Calu3 (cell line): ENCODE data around the gene TGIF2. TPM values are rescaled to one million over a fixed set of nuclear protein-coding genes. Genes with fewer than 3 reads are reported as not detected.

Source experiments
- BruUV-seq: library from RNA; stranded (reverse); fragments of 400-500 nt; replicated peaks from 2 replicates; lab custom pipeline; 2021; lab: Mats Ljungman, UMichigan
- CTCF ChIA-PET: fragments of 300-600 bp; sonication (Branson Sonifier 250); formaldehyde crosslinking; loops from one replicate; lab custom pipeline; 2022; ENCODE audit warnings: antibody characterized with exemption; lab: Charles Lee
- DNase-seq: peaks from one replicate; pipeline ENCODE4 v3.0.0; 2022
- H3K27ac Mint-ChIP-seq: one replicate; pipeline ENCODE4 v1.8.0; 2022; ENCODE audit warnings: mixed read lengths; ENCODE audit not compliant: unreplicated experiment
- H3K27me3 Mint-ChIP-seq: one replicate; pipeline ENCODE4 v1.8.0; 2022; ENCODE audit warnings: mixed read lengths; ENCODE audit not compliant: unreplicated experiment
- H3K36me3 Mint-ChIP-seq: one replicate; pipeline ENCODE4 v1.8.0; 2022; ENCODE audit warnings: mild to moderate bottlenecking, moderate library complexity, mixed read lengths; ENCODE audit not compliant: insufficient read depth, unreplicated experiment
- H3K4me1 Mint-ChIP-seq: one replicate; pipeline ENCODE4 v1.8.0; 2022; ENCODE audit warnings: mild to moderate bottlenecking, low read depth, mixed read lengths; ENCODE audit not compliant: unreplicated experiment
- H3K4me3 Mint-ChIP-seq: one replicate; pipeline ENCODE4 v1.8.0; 2022; ENCODE audit warnings: mild to moderate bottlenecking, low read depth, moderate library complexity, mixed read lengths; ENCODE audit not compliant: unreplicated experiment
- H3K9me3 Mint-ChIP-seq: one replicate; pipeline ENCODE4 v1.8.0; 2022; ENCODE audit warnings: low read depth, mixed read lengths; ENCODE audit not compliant: unreplicated experiment
- CTCF ChIP-seq: fragments of 200-600 bp; IDR thresholded peaks from one replicate; pipeline ENCODE4 v1.8.0; 2022; ENCODE audit warnings: antibody characterized with exemption; ENCODE audit not compliant: unreplicated experiment
- intact Hi-C: fragments of 100-400 bp; cut with micrococcal nuclease; formaldehyde crosslinking; loops from one replicate; pipeline ENCODE4 v1.10.0; 2022; ENCODE audit not compliant: unreplicated experiment
- total RNA-seq: library from RNA; stranded (reverse); gene quantifications from 2 replicates; pipeline ENCODE4 v1.2.3, GENCODE V29; 2022

TGIF2 gene
- total RNA-seq, 1 experiment from 2014 or later, result 39.4 TPM

DNA sequence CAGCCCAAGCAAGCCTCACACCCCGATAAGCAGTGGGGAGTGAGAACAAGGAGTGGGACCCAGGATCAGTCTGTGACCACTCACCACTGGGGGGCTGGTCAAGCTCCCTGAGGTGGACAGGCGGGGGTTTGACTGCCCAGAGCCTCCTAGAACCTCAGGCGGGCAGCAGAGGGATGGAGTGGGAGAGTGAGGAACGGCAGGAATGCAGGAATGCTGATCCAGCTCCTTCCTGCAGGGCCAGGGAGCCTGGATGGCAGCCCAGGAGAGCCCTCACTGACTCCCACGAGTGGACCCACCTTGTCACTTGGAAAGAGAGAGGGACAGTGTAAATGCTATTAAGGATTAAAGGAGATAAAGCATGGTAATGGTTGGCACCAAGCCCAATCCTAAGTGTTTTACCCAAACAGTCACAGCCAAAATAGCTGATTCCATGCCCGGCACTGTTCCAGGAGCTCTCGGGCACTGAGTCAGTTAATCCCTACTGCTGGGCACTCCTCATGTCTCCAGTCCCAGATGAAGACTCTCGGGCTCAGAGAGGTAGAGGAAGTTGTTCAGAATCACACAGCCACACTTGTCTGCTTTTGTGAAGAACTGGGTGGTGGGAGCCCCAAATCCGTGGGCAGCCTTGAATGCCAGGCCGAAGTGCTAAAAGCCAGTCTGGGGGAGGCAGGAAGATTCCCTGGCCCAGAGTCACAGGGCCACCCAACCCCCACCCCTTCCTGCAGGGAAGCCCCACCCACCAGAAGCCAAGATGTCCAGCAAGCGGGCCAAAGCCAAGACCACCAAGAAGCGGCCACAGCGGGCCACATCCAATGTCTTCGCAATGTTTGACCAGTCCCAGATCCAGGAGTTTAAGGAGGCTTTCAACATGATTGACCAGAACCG lies 29.0 kb upstream of the TGIF2 start:
- H3K27ac Mint-ChIP-seq, result no peak overlapping the region
- CTCF ChIA-PET, result interaction anchor here (0.6 to 0.7 kb wide), 2 partner anchors 238 to 482 kb away, joined by 3 to 5 read pairs; no protein-coding TSS in a partner anchor
- H3K4me3 Mint-ChIP-seq, result no peak overlapping the region
- TF ChIP-seq CTCF, result no peak
- no peaks in the 10 kb centered on the region for H3K4me1 Mint-ChIP-seq
- H3K9me3 Mint-ChIP-seq, result no peaks in the 10 kb centered on the region
- H3K36me3 Mint-ChIP-seq, result peaks cover 3% of the 10 kb centered on the region
- intact Hi-C loops, result no loop called here
- no peaks in the 10 kb centered on the region for H3K27me3 Mint-ChIP-seq
- BruUV-seq, result no TSS peak
- DNase-seq, result no peak

- no peak for DNase-seq
- CTCF ChIA-PET, result no interaction called here
- H3K27ac Mint-ChIP-seq, result no peak overlapping the region
- H3K36me3 Mint-ChIP-seq, result peaks cover 3% of the 10 kb centered on the region
- H3K4me3 Mint-ChIP-seq, result no peak overlapping the region
- no TSS peak for BruUV-seq
- no peaks in the 10 kb centered on the region for H3K4me1 Mint-ChIP-seq
- no peak for TF ChIP-seq CTCF
- H3K9me3 Mint-ChIP-seq, result no peaks in the 10 kb centered on the region
- intact Hi-C loops, result no loop called here
- no peaks in the 10 kb centered on the region for H3K27me3 Mint-ChIP-seq
Observed at GRCh38 chr20:36546111-36546736, 27.2 kb upstream of the TGIF2 start.

GRCh38 chr20:36547186-36548005 lies 26.0 kb upstream of the TGIF2 start:
- Mint-ChIP-seq H3K36me3 (no peaks in the 10 kb centered on the region), H3K27ac (no peak overlapping the region), H3K4me3 (no peak overlapping the region), H3K9me3 (no peaks in the 10 kb centered on the region), H3K4me1 (no peaks in the 10 kb centered on the region), H3K27me3 (no peaks in the 10 kb centered on the region)
- CTCF ChIA-PET, result no interaction called here
- intact Hi-C loops, result no loop called here
- DNase-seq, result no peak
- no TSS peak for BruUV-seq
- TF ChIP-seq CTCF, result no peak

- Mint-ChIP-seq H3K9me3 (no peaks in the 10 kb centered on the region), H3K4me1 (no peaks in the 10 kb centered on the region), H3K27me3 (no peaks in the 10 kb centered on the region), H3K27ac (no peak overlapping the region), H3K4me3 (no peak overlapping the region), H3K36me3 (no peaks in the 10 kb centered on the region)
- intact Hi-C loops, result no loop called here
- no peak for TF ChIP-seq CTCF
- CTCF ChIA-PET, result no interaction called here
- DNase-seq, result no peak
- no TSS peak for BruUV-seq
Observed at GRCh38 chr20:36548006-36548315, 25.4 kb upstream of the TGIF2 start.
